ENCODE data around the gene GPR151. TPM values are rescaled to one million over a fixed set of nuclear protein-coding genes. Genes with fewer than 3 reads are reported as not detected.

The GPR151 gene
- total RNA-seq, 2 donors from 2014 or later, result not detected

GRCh38 chr5:146510559-146511125, 5.3 kb downstream of the GPR151 start:
- DNase-seq, result no peak
- Histone ChIP-seq H3K36me3 (peaks cover 24% of the 10 kb centered on the region), H3K9me3 (no peaks in the 10 kb centered on the region), H3K9ac (ENCODE audit: low read depth in 2 of 2, low read length in 2 of 2) (no peak overlapping the region), H3K27ac (no peak overlapping the region), H3K4me1 (no peaks in the 10 kb centered on the region), H3K4me3 (no peak overlapping the region), H3K27me3 (no peaks in the 10 kb centered on the region)
- intact Hi-C loops (cut with DNase I), result no loop called here
- TF ChIP-seq CTCF (IDR thresholded peaks at IDR 0.05), result no peak

GRCh38 chr5:146507428-146507827, 8.6 kb downstream of the GPR151 start:
- H3K4me1 ChIP-seq, result no peaks in the 10 kb centered on the region
- no peaks in the 10 kb centered on the region for H3K9me3 ChIP-seq
- H3K27me3 ChIP-seq, result no peaks in the 10 kb centered on the region
- H3K27ac ChIP-seq, result no peak overlapping the region
- no peak overlapping the region for H3K4me3 ChIP-seq
- intact Hi-C loops (cut with DNase I), result no loop called here
- H3K36me3 ChIP-seq, result peaks cover 24% of the 10 kb centered on the region
- no peak overlapping the region for H3K9ac ChIP-seq (ENCODE audit: low read depth in 2 of 2, low read length in 2 of 2)
- TF ChIP-seq CTCF (IDR thresholded peaks at IDR 0.05), result no peak
- DNase-seq, result no peak

- Histone ChIP-seq H3K36me3 (no peaks in the 10 kb centered on the region), H3K4me3 (no peak overlapping the region), H3K9ac (ENCODE audit: low read depth in 2 of 2, low read length in 2 of 2) (no peak overlapping the region), H3K9me3 (no peaks in the 10 kb centered on the region), H3K27ac (no peak overlapping the region), H3K4me1 (no peaks in the 10 kb centered on the region), H3K27me3 (no peaks in the 10 kb centered on the region)
- intact Hi-C loops (cut with DNase I), result no loop called here
- no peak for DNase-seq
- no peak for TF ChIP-seq CTCF (IDR thresholded peaks at IDR 0.05)
Measured at GRCh38 chr5:146499680-146500079, 16.3 kb downstream of the GPR151 start.

GRCh38 chr5:146494656-146495055, 21.3 kb downstream of the GPR151 start:
- Histone ChIP-seq H3K36me3 (no peaks in the 10 kb centered on the region), H3K27ac (no peak overlapping the region), H3K27me3 (no peaks in the 10 kb centered on the region), H3K9me3 (no peaks in the 10 kb centered on the region), H3K4me1 (no peaks in the 10 kb centered on the region), H3K4me3 (no peak overlapping the region), H3K9ac (ENCODE audit: low read depth in 2 of 2, low read length in 2 of 2) (no peak overlapping the region)
- no peak for TF ChIP-seq CTCF (IDR thresholded peaks at IDR 0.05)
- DNase-seq, result no peak
- intact Hi-C loops (cut with DNase I), result no loop called here

- H3K27me3 ChIP-seq, result no peaks in the 10 kb centered on the region
- no peaks in the 10 kb centered on the region for H3K9me3 ChIP-seq
- H3K9ac ChIP-seq (ENCODE audit: low read depth in 2 of 2, low read length in 2 of 2), result no peak overlapping the region
- H3K4me1 ChIP-seq, result no peaks in the 10 kb centered on the region
- TF ChIP-seq CTCF (IDR thresholded peaks at IDR 0.05), result no peak
- H3K36me3 ChIP-seq, result no peaks in the 10 kb centered on the region
- intact Hi-C loops (cut with DNase I), result no loop called here
- no peak overlapping the region for H3K4me3 ChIP-seq
- no peak overlapping the region for H3K27ac ChIP-seq
- DNase-seq, result no peak
Measured at GRCh38 chr5:146490089-146490843, 25.7 kb downstream of the GPR151 start.
